Activated T-cell treated with anti-CD3 and anti-CD28 coated beads, Interleukin-2, amount 50 U/mL, for 24 hours (primary cell): ENCODE results near the gene PRG2.
A peak's percentile ranks its signal among the peaks of the same experiment; 100 is the strongest.

ENCODE experiments used
- DNase-seq: peaks from one replicate; pipeline ENCODE4 v3.0.0-alpha.2; 2020
- H3K27ac Mint-ChIP-seq: 2 replicates; pipeline ENCODE4 v1.8.0; 2020; ENCODE audit warnings: mild to moderate bottlenecking, mixed read lengths
- H3K27me3 Mint-ChIP-seq: 2 replicates; pipeline ENCODE4 v1.8.0; 2020; ENCODE audit warnings: mixed read lengths
- H3K36me3 Mint-ChIP-seq: 2 replicates; pipeline ENCODE4 v1.8.0; 2020; ENCODE audit warnings: low read depth, mixed read lengths
- H3K4me1 Mint-ChIP-seq: 2 replicates; pipeline ENCODE4 v1.8.0; 2020; ENCODE audit warnings: low read depth, mixed read lengths
- H3K4me3 Mint-ChIP-seq: 2 replicates; pipeline ENCODE4 v1.8.0; 2020; ENCODE audit warnings: mild to moderate bottlenecking, moderate library complexity, mixed read lengths
- H3K9me3 Mint-ChIP-seq: 2 replicates; pipeline ENCODE4 v1.8.0; 2020; ENCODE audit warnings: mixed read lengths

The PRG2 gene

GRCh38 chr11:57390535-57390934 is at the start of gene PRG2:
Gene PRG2 (minus strand): TSS chr11:57390650. CDS start chr11:57389944, 706 bp downstream.
- Mint-ChIP-seq H3K9me3 (no peaks in the 10 kb centered on the region), H3K27me3 (no peaks in the 10 kb centered on the region), H3K4me1 (no peaks in the 10 kb centered on the region), H3K4me3 (no peak within 1 kb of the TSS), H3K27ac (no peak within 1 kb of the TSS), H3K36me3 (no peaks in the 10 kb centered on the region)
- no peak for DNase-seq

GRCh38 chr11:57439786-57440185 is 49.3 kb upstream of the PRG2 start:
- H3K36me3 Mint-ChIP-seq, result no peaks in the 10 kb centered on the region
- peaks cover 3% of the 10 kb centered on the region for H3K27me3 Mint-ChIP-seq
- no peak overlapping the region for H3K4me3 Mint-ChIP-seq
- H3K4me1 Mint-ChIP-seq, result no peaks in the 10 kb centered on the region
- no peak for DNase-seq
- H3K27ac Mint-ChIP-seq, result no peak overlapping the region
- no peaks in the 10 kb centered on the region for H3K9me3 Mint-ChIP-seq

GRCh38 chr11:57438345-57439285 is 48.2 kb upstream of the PRG2 start:
- no peaks in the 10 kb centered on the region for H3K9me3 Mint-ChIP-seq
- DNase-seq, result no peak
- H3K27me3 Mint-ChIP-seq, result peaks cover 3% of the 10 kb centered on the region
- no peaks in the 10 kb centered on the region for H3K4me1 Mint-ChIP-seq
- H3K27ac Mint-ChIP-seq, result no peak overlapping the region
- H3K36me3 Mint-ChIP-seq, result no peaks in the 10 kb centered on the region
- H3K4me3 Mint-ChIP-seq, result no peak overlapping the region

GRCh38 chr11:57436031-57436430 is 45.6 kb upstream of the PRG2 start:
- Mint-ChIP-seq H3K9me3 (no peaks in the 10 kb centered on the region), H3K27ac (no peak overlapping the region), H3K4me1 (peaks cover 12% of the 10 kb centered on the region), H3K27me3 (peaks cover 3% of the 10 kb centered on the region), H3K36me3 (no peaks in the 10 kb centered on the region), H3K4me3 (no peak overlapping the region)
- no peak for DNase-seq

- Mint-ChIP-seq H3K27me3 (peaks cover 3% of the 10 kb centered on the region), H3K4me1 (peaks cover 12% of the 10 kb centered on the region), H3K27ac (no peak overlapping the region), H3K4me3 (no peak overlapping the region), H3K36me3 (no peaks in the 10 kb centered on the region), H3K9me3 (no peaks in the 10 kb centered on the region)
- no peak for DNase-seq
Measured at GRCh38 chr11:57434640-57435546, 44.4 kb upstream of the PRG2 start.

GRCh38 chr11:57432714-57433163 is 42.3 kb upstream of the PRG2 start:
- H3K27me3 Mint-ChIP-seq, result no peaks in the 10 kb centered on the region
- H3K4me1 Mint-ChIP-seq, result peaks cover 12% of the 10 kb centered on the region
- no peak for DNase-seq
- H3K36me3 Mint-ChIP-seq, result no peaks in the 10 kb centered on the region
- H3K9me3 Mint-ChIP-seq, result no peaks in the 10 kb centered on the region
- no peak overlapping the region for H3K27ac Mint-ChIP-seq
- no peak overlapping the region for H3K4me3 Mint-ChIP-seq

GRCh38 chr11:57432149-57432561 is 41.7 kb upstream of the PRG2 start:
- H3K9me3 Mint-ChIP-seq, result no peaks in the 10 kb centered on the region
- peak overlapping the region; percentile 4 for H3K27ac Mint-ChIP-seq
- peaks cover 18% of the 10 kb centered on the region for H3K4me1 Mint-ChIP-seq
- H3K27me3 Mint-ChIP-seq, result no peaks in the 10 kb centered on the region
- peaks cover 1% of the 10 kb centered on the region for H3K36me3 Mint-ChIP-seq
- DNase-seq, result no peak
- no peak overlapping the region for H3K4me3 Mint-ChIP-seq

- H3K4me3 Mint-ChIP-seq, result no peak overlapping the region
- H3K27me3 Mint-ChIP-seq, result no peaks in the 10 kb centered on the region
- H3K4me1 Mint-ChIP-seq, result peaks cover 20% of the 10 kb centered on the region
- no peaks in the 10 kb centered on the region for H3K9me3 Mint-ChIP-seq
- no peak overlapping the region for H3K27ac Mint-ChIP-seq
- DNase-seq, result no peak
- peaks cover 13% of the 10 kb centered on the region for H3K36me3 Mint-ChIP-seq
Measured at GRCh38 chr11:57430952-57431351, 40.5 kb upstream of the PRG2 start.

GRCh38 chr11:57429946-57430345 is 39.5 kb upstream of the PRG2 start:
- Mint-ChIP-seq H3K27me3 (no peaks in the 10 kb centered on the region), H3K36me3 (peaks cover 23% of the 10 kb centered on the region), H3K4me3 (no peak overlapping the region), H3K9me3 (no peaks in the 10 kb centered on the region), H3K27ac (no peak overlapping the region), H3K4me1 (peaks cover 24% of the 10 kb centered on the region)
- DNase-seq, result no peak

- Mint-ChIP-seq H3K4me1 (peaks cover 34% of the 10 kb centered on the region), H3K4me3 (no peak overlapping the region), H3K27ac (no peak overlapping the region), H3K27me3 (no peaks in the 10 kb centered on the region), H3K36me3 (peaks cover 36% of the 10 kb centered on the region), H3K9me3 (no peaks in the 10 kb centered on the region)
- no peak for DNase-seq
Measured at GRCh38 chr11:57428643-57429042, 38.2 kb upstream of the PRG2 start.

GRCh38 chr11:57427727-57428082 is 37.3 kb upstream of the PRG2 start:
- no peaks in the 10 kb centered on the region for H3K9me3 Mint-ChIP-seq
- H3K36me3 Mint-ChIP-seq, result peaks cover 46% of the 10 kb centered on the region
- peak overlapping the region; percentile 98 for H3K27ac Mint-ChIP-seq
- H3K27me3 Mint-ChIP-seq, result no peaks in the 10 kb centered on the region
- peak overlapping the region; percentile 98 for H3K4me3 Mint-ChIP-seq
- no peak for DNase-seq
- H3K4me1 Mint-ChIP-seq, result peaks cover 40% of the 10 kb centered on the region

GRCh38 chr11:57426929-57427726 is 36.7 kb upstream of the PRG2 start, which contains the start of gene SLC43A3:
Gene SLC43A3 (minus strand): TSS chr11:57427121. CDS start chr11:57426172, 949 bp downstream.
- peak within 1 kb of the TSS; percentile 98 for H3K4me3 Mint-ChIP-seq
- H3K27ac Mint-ChIP-seq, result peak within 1 kb of the TSS; percentile 98
- peaks cover 52% of the 10 kb centered on the region for H3K36me3 Mint-ChIP-seq
- H3K9me3 Mint-ChIP-seq, result no peaks in the 10 kb centered on the region
- peaks cover 40% of the 10 kb centered on the region for H3K4me1 Mint-ChIP-seq
- peak; percentile 89 for DNase-seq
- H3K27me3 Mint-ChIP-seq, result no peaks in the 10 kb centered on the region

GRCh38 chr11:57426439-57426928 is 36.0 kb upstream of the PRG2 start:
- DNase-seq, result peak; percentile 61
- peak overlapping the region; percentile 98 for H3K4me3 Mint-ChIP-seq
- no peaks in the 10 kb centered on the region for H3K27me3 Mint-ChIP-seq
- no peaks in the 10 kb centered on the region for H3K9me3 Mint-ChIP-seq
- peaks cover 58% of the 10 kb centered on the region for H3K36me3 Mint-ChIP-seq
- H3K27ac Mint-ChIP-seq, result peak overlapping the region; percentile 98
- H3K4me1 Mint-ChIP-seq, result peaks cover 43% of the 10 kb centered on the region
